GF-D8 (cell line): ENCODE results near the gene PRDX2.

Source experiments
- DNase-seq: peaks from one replicate; lab custom pipeline; 2025; lab: John Stamatoyannopoulos, UW

Gene PRDX2

DNA sequence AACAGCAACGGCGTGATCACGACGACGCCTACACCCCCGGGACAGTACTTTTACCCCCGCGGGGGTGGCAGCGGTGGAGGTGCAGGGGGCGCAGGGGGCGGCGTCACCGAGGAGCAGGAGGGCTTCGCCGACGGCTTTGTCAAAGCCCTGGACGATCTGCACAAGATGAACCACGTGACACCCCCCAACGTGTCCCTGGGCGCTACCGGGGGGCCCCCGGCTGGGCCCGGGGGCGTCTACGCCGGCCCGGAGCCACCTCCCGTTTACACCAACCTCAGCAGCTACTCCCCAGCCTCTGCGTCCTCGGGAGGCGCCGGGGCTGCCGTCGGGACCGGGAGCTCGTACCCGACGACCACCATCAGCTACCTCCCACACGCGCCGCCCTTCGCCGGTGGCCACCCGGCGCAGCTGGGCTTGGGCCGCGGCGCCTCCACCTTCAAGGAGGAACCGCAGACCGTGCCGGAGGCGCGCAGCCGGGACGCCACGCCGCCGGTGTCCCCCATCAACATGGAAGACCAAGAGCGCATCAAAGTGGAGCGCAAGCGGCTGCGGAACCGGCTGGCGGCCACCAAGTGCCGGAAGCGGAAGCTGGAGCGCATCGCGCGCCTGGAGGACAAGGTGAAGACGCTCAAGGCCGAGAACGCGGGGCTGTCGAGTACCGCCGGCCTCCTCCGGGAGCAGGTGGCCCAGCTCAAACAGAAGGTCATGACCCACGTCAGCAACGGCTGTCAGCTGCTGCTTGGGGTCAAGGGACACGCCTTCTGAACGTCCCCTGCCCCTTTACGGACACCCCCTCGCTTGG is 9.3 kb downstream of the PRDX2 start:
- peak; percentile 59 for DNase-seq

DNA sequence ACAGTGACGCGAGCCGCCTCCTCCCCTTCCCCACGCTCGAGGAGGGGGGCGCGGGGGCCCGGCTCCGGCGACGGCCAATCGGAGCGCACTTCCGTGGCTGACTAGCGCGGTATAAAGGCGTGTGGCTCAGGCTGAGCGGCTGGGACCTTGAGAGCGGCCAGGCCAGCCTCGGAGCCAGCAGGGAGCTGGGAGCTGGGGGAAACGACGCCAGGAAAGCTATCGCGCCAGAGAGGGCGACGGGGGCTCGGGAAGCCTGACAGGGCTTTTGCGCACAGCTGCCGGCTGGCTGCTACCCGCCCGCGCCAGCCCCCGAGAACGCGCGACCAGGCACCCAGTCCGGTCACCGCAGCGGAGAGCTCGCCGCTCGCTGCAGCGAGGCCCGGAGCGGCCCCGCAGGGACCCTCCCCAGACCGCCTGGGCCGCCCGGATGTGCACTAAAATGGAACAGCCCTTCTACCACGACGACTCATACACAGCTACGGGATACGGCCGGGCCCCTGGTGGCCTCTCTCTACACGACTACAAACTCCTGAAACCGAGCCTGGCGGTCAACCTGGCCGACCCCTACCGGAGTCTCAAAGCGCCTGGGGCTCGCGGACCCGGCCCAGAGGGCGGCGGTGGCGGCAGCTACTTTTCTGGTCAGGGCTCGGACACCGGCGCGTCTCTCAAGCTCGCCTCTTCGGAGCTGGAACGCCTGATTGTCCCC is 10.1 kb downstream of the PRDX2 start, which contains the start of gene JUNB:
Gene JUNB, plus strand, starts transcription at position 142 of the 706 bp plus-strand sequence. Its CDS starts 286 bp downstream, at position 428.
- DNase-seq = peak; percentile 77

DNA sequence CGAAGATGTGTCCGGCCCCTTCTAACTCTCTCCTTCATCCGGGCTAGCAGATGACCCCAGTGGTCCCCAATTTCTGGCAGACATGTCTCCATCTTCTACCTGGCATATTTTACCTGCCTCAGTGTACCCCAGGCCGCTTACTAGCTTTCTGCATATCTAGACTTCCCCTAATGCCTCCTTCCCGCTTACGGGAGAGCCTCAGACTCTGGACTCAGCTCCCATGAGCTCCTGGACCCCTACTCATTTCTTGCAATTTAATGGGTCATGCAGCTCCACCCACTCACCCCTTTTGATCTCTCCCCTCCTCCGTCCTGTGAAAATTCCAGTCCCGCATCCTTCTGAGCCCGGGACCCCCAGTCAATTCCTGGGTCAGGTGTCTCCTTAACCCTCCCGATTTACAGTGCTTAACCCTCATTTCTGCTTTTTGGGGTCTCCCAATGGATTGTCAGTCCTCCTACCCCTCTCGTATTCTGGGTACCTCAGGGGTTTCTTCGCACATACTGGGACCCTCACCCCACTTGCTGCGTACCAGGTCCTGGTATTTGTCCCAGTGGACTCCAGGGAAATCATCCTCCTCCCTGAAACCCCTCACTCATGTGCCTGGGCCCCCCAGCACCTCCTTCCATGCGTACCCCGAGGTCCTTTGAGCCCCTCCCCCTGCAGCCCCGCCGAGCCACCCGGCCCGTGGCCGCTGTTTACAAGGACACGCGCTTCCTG is 10.8 kb downstream of the PRDX2 start:
- peak; percentile 9 for DNase-seq

DNA sequence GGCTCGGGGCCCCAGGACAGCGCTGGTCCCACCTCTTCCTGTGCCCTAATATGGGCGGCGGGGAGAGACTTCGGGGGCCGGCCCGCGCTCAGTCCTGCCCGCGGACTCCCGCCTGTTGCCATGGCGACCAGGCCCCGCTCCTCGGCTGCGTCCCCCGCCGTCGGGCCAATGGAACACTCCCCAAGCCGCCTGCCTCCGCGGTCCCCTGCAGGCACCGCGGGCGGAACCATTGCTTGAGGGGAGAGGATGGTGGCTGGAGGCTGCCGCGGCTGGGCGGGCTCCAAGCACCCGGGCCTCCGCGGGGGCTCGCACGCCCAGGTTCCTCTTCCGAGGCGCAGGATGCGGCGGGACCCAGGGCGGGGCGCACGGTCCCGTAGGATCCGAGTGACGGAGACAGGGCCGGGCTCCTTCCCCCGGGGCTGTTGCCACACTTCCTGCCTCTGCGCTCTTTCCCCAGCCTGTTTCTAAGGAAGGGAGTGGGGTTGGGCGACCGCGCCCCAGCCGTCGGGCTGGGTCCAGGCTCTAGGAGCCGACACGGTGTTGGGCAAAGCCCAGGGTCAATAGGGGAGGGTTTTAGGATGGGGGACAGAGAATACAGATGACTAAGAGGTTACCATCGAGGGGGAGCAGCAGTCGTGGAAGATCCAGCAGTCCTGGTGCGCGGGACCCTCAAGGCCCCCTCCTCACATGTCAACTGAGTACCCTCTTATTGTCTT is 11.5 kb downstream of the PRDX2 start:
- peak; percentile 95 for DNase-seq

DNA sequence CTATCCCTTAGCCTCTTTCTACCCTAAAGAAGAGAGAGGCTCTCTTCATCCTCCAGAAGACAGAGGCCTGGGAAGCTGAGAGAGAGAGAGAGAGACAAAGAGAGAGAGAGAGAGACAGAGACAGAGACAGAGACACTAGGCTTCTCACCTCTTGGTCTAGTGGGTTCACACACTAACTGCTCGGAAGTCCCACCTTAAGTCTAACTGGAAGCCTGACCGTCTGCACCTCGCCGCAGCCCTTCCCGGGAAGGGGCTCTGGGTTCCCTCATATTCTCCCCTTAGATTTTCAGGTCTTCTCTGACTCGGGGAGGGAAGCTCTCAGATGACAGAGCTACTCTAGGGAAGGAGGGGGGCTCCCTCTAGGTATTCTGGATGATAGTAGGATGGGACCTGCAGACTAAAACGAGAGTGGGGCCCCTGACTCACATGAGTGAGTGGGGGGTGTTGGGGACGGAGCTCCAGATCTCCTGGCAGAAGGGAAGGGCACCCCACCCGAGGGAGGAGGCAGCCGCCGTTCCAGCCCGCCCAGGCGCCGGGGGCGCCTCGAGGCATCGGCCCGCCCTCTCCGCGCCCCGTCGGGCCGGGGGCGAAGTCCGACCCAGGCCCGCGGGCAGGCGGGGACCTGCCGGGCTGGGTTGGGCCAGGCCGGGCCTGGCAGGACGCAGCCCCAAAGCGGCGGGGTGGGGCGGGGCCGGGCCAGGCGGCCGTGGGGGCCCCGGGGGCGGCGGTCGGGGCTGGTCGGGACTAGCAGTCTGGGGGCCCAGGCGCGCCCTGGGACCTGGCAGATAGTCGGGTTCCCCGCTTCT is 12.3 kb downstream of the PRDX2 start:
- peak; percentile 13 for DNase-seq

DNA sequence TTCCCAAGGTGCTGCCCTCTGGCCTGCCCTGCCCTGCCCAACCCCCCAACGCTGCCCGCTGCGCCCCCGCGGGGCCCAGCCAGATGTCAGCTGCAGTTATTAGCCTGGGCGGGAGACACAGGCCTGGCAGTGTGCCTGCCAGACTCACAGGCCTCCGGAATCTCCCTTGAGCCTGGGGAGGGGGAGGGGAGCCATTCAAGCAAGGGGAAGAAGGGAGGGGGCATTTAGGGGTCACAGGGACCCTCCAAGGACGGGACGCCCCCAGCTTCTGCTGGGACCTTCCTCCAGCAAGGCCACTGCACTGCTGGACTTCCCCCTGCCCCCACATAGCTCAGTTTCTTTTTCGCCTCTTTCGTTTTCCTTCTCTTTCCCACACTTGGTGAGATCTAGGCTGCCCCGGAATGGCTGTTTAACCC is 12.9 kb downstream of the PRDX2 start:
- DNase-seq = peak; percentile 41

DNA sequence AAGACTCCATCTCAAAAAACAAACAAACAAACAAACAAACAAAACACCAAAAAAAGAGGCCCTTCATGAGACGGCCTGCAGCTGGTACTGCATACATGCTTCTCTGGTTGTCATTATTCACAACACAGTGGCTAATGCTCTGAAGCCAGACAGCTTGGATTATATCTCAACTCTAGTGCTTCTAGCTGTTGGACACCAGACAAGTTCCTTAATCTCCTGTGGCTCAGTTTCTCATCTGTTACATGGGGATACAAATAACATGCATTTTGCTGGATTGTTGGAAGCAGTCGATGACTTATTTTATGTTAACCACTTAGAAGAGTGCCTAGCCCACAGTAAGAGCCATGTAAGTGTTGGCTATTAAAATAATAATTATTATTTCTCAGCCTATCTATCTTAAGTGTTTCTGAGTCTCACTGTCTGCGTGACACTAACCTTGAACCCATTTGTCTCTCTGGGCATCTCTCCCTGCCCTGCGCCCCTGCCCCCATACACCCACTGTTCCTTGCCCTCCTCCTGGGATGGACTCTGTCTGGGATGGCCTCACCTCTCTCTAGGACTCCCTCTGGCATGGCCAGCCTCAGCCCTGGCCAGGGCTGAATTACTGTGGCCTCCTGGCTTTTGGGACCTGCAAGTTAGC is 13.4 kb downstream of the PRDX2 start:
- no peak for DNase-seq

DNA sequence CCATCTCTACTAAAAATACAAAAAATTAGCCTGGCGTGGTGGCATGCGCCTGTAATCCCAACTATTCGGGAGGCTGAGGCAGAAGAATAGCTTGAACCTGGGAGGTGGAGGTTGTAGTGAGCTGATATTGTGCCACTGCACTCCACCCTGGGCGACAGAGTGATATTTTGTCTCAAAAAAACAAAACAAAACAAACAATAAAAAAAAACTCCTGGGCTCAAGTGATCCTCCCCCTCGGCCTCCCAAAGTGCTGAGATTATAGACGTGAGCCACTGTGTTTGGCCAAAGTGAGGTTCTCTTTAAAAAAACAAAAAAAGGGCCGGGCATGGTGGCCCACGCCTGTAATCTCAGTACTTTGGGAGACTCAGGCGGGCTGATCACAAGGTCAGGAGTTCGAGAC is 14.1 kb downstream of the PRDX2 start:
- DNase-seq = no peak

DNA sequence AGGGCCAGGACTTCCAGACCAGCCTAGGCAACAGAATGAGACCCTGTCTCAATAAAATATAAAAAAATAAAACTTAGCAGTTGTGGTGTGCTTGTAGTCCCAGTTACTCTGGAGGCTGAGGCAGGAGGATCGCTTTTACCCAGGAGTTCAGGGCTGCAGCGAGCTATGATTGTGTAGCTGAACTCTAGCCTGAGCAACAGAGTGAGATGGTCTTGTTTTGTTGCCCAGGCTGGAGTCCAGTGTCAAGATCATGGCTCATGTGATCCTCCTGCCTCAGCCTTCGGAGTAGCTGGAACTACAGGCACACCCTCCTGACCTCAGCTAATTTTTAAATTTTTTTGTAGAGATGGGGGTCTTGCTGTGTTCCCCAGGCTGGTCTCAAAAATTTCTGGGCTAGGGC is 14.6 kb downstream of the PRDX2 start:
- DNase-seq = no peak

DNA sequence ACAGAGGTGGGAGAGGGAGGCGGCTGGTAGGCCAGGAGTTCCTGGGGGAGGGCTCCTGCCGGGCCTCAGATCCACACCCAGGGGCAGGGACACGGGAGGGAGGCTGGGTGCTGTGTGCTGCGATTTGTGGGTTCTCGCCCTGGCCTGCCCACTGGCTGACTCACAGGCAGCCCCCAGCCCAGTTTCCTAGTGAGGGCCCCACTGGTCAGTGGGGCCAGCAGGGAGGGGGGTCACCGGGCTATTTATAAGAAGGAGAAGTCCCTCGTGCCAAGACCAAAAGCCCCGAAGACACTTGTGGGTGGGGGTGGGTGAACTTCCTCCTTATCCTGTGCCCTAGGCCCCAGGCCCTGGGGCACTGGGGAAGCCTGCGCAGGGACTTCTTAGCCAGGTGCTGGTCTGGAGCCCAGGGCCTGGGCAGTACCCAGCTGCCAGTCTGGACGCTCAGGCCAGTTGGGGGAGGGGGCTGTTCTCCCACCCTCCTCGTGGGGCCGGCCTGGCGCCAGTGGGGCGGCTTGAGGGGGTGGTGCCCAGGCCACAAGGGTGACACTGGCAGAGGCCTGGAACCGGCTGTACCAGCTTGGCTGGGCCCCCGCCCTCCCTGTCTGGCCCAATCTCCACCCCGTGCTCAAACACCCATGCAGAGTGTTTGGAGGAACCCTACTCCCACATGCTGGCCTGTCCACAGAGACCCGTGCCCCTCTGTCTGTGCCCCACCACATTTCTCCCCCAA is 15.3 kb downstream of the PRDX2 start:
- DNase-seq = peak; percentile 56

DNA sequence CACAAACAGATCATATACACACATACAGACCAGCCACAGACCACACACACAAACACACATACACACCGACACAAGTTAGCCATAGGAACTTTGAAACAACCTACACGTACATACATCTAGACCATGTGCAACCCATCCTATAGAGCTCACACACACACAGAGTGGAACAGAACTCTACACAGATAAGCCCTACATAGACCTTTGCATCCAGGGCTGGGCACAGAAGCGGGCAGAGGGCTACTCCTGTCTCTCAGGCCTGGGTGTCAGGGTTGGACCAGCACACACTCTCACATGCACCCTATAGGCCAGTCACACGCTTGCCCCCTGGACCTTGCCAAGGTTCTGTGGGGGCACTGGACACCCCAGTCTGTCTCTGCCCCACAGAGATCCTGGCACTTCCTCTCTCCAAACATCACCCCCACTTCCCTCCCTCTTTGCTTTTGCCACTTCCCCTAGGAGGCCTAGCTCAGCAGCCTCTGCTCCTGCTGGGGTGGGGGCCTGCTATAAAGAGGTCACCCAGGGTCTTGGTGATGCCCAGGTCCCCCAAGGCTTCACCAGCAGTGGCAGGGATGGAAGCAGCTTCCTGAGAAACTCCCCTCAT is 16.1 kb downstream of the PRDX2 start:
- peak; percentile 65 for DNase-seq

DNA sequence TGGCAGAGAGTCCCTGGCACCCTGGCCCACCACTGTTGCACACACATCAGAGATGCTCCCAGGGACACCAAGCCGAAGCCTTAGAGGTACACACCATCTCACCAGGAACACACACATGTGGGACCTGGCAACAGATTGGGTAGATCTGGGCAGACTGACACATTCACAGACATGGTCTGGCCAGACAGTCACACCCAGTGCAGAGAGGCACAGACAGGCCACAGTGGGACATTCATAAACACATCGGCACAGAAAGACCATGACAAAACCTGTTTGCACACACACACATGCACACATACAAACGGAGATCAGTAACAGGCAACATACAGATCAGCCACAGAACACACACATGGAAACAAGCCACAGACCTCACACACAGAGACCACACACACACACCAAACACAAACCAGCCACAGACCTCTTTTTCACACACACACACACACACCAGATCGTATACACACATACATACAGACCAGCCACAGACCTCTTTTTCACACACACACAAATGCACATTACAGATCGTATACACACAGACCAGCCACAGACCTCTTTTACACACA is 16.6 kb downstream of the PRDX2 start:
- DNase-seq = peak; percentile 32

DNA sequence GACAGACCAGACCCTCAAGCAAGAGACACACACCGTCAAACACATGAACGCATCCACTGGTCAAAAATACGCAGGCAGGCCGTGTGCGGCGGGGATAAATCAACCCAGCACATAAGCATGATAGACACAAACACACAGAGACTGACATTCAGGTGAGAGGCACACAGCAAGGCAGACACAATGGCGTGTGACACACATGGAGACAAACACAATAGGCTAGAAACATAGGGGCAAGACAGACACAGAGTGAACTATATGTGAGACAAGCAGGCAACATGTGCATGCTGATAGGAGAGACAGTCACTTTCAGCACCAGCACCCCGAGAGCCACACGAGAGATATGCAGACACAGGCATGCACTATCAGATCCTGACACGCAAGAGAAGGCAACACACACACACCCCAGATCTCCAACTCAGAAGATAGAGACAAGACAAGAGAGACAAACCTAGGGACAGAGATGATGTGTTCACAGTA is 17.2 kb downstream of the PRDX2 start:
- peak; percentile 6 for DNase-seq

DNA sequence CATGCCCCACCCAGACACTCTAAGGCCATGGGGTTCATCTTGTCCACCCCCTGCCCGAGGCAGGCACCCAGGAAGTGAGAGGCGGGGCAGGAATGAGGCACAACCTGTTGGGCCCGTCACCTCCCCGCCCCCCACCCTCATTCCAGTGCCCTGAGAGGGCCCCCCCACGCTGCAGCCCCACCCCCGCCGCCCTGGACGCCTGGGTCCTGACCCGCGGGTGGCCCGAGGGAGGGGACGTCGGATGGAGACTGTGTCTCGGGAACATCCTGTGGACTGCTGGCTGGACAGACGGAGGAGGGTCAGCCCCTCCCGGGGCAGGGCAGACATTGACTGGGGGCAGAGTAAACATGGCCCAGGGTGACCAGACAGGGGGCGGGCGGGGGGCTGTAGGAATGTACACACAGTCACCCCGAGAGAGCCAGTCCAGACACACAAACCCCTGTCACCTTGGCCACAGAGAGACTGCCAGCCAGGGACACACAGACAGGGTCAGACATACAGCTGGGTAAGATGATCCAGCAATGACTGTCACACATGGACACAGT is 17.7 kb downstream of the PRDX2 start:
- DNase-seq = no peak

DNA sequence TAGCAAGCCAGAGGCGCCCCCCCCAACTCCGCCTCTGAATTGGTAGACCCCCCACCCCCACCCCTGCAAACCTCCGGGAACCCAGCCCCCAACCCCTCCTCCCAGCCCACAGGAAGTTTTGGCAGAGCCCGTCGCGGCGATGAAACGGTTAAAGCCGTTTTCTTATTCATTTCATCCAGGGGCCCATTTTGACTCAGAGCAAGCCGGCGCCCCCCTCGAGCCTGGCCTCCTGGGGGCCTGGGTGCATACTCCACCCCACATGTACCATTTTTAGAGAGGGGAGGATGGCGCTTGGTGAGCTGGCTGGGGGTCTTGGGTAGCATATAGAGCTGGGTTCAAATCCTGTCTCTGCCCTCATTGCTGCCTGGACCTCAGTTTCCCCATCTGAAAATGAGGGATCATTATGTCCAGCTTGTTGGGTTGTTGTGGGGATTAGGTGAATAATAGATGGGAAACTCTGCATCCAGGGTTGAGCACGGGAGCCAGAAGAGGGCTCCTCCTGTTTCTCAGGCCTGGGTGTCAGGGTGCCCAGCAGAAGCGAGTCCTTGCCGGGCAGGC is 18.2 kb downstream of the PRDX2 start:
- no peak for DNase-seq

DNA sequence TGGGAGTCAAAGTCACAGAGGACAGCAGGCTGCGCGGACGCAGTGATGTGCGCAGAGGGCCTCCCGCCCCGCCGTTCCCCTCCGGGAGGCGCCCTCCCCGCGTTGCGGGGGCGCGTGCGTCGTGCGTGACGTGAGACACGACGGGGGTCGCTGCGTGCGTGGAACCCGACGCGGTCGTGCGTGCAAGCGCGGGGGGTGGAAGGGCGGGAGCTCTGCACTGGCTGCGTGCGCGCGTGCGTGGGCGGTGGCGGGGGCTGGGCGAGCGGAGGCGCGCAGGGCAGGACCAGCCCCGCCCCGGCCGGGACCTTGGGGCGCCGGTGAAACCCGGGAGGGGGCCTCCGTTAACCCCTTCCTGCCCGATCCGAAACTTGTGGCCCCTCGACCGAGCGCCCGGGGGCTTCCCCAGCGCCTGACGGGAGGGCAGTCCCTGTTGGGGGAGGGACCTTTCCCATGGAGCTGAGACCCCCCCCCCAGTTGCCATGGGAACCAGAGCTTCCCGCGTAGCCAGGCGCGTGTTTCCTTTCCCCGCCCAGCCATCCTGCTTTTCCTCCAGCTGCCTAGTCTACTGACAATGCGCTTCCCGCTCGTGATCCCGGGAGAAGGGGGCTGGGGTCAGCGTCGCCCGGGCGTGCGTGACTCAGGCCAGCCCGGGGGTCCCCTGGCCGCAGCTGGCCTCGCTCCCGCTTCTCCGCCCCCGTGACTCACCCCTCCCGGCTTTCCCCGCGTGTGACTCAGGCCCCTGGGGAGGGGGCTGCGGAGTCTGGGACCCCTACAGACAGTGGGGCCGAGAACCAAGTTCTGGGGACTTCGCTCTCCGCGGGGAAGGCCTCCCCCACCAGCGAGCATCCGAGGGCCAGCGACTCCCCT is 18.9 kb downstream of the PRDX2 start:
- peak; percentile 55 for DNase-seq

DNA sequence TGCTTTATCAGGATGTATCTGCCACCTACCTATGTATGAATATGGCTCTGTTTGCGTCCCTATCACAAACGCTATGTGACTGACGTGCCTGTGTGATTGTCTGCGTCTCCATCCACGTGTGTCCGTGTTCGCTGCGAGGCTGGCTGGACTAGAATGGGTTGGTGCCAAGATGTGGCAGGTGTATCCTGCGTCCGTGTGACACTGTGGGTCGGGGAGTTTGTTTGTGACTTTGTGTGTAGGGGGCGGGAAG is 19.5 kb downstream of the PRDX2 start:
- no peak for DNase-seq
